IPS-18c (cell line): Measurements from ENCODE around the gene PHKB.

Source experiments
- H3K4me3 ChIP-seq: 2 replicates; pipeline ENCODE4 v1.7.0; 2013; ENCODE audit warnings: low read depth, mild to moderate bottlenecking, low read length, moderate library complexity; ENCODE audit not compliant: insufficient read depth
- H3K9me3 ChIP-seq: one replicate; pipeline ENCODE4 v1.6.1; 2013; ENCODE audit warnings: mild to moderate bottlenecking, low read length, moderate library complexity; ENCODE audit not compliant: control insufficient read depth, insufficient read depth

PHKB gene

DNA sequence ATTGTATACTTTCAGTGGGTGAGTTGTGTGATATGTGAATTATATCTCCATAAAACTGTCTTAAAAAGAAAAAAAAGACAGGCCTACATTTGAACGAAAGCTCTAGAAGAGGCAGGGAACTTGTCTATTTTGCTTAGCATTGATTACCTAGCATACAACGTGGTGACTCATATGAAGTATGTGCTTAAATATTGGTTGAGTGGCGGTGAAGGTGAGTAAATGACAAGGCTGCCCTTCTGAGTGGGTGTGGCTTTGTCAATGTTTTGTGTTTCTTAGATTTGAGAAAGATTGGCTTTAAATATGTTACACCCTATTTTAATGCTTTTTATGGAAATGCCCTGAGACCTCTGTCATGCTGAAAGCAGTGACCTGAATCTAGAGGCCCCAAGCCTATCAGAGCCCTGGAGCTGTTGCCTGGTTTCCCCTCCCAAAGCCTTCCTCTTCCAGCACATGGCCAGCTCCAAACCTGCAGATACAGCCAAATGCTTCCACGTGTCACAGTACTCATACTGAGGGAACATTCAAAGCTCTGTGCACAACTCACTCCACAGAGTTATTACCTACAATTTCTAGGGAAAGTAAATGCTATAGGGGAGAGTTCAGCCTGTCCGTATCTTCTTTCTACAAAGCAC, 260.0 kb downstream of the PHKB start:
- Histone ChIP-seq H3K9me3 (no peaks in the 10 kb centered on the region), H3K4me3 (no peak overlapping the region)

DNA sequence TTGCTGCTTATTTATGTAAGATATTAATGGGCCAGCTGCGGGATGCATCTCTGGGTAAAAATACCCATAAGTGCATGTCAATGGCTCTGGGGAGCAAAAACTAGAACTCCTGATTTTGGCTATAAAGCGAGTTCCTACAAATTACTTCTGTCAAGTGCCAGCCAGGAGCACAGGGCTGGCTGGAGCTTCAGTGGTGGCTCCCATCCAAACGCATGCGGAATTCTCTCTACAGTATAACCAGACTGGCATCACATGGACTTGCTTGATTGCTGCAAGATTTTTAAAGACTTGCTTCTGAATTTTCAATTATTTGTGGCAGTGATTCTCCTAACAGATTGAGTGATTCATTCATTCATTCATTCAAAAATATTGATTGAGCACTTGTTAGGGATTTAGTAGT, 260.9 kb downstream of the PHKB start:
- no peak overlapping the region for H3K4me3 ChIP-seq
- H3K9me3 ChIP-seq, result no peaks in the 10 kb centered on the region

DNA sequence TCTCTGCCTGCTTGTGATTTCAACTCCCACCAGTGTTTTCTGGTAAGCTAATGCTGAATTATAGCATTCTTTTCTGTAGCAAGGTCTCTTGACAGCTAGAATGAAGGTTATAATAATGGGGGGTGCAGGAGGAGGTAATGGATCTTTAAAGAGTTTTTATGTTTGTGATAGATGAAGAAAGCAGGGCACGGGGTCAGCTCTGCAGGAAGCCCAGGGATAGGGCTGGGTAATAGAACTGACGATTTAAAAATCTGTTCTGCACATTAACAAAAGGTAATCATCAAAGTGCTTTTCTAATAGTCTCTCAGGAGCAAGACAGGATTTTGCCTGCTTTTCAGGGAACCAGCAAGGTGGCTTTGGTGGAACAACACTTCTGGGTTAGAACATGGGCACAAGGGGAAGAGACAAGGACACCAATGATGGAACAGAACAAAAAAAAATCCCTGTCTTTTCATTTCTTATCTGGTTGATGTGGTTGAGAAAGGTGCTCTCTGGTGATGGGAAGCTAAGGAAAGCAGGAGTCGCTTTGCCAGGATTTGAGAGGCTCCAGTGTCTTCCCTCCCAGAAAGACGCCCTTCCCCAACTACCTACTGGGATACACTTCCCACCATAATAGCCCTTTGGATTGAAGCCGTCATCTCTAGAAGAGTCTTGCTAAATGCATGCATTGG, 263.1 kb downstream of the PHKB start:
- Histone ChIP-seq H3K9me3 (no peaks in the 10 kb centered on the region), H3K4me3 (no peak overlapping the region)

DNA sequence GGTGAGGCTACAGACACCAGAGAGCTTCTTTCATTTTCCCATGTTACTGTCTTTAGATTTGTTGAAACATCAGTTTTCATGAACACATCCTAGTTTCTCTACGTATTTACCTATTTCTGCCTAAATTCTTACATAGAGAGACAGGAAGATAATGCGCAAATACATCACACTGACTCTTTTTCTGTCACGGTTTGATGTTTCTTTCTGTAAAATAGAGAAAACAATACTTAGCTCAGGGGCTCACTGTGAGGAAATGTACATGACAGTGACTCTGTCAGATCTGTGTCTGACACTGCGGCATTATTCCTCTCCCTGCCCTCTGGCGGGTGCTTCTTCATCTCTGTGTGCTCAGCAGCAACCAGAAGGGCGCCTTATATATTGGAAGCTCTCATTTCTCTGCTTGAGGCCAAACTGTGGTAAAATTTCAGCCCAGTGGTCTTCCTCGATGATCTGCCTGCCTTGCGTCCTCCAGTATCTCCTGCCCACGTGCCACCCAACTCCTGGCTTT, 264.1 kb downstream of the PHKB start:
- H3K9me3 ChIP-seq, result no peaks in the 10 kb centered on the region
- H3K4me3 ChIP-seq, result no peak overlapping the region

DNA sequence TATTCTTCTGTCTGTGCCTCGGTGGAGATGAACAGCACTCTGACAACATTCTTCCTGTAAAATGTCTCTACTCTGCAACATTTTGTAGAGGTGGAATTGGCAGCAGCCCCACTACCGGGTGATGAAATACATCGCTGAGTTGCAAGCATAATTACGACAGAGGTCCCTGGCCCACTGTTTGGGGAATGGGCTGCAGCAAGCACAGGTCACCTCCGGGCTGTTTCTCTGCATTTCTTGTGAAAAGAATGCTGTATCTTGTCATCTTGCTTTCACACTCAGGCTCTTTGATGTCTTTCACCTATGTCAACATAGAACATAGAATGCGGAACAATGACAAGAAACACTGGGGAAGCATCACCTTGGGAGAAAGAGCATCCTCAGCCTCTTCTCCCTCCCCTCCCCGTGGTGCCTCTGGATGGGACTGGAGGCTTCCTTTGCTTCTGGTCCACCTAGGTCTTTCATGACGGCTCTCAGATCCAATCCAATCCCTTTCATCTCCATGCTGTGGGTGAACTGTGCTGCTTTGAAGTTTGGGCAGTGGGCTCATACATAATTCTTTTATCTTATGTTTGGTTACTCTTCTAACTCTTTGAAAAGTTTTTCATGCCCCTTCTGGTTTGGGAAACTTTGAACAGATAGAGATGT, 265.0 kb downstream of the PHKB start:
- Histone ChIP-seq H3K9me3 (no peaks in the 10 kb centered on the region), H3K4me3 (no peak overlapping the region)

DNA sequence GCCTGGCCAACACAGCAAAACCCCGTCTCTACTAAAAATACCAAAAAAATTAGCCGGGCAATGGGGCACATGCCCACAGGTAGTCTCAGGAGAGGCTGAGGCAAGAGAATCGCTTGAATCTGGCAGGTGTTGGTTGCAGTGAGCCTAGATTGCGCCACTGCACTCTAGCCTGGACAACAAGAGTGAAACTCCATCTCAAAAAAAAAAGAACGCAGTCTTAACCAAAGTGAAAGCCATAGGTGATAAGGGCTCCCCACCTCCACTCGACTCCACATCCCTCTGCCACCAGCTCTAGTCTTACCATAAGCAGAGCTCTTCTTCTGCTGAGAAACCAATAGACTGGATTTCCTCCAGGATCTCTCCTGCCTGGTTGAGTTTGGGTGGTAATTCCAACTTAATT, 266.0 kb downstream of the PHKB start:
- H3K9me3 ChIP-seq, result no peaks in the 10 kb centered on the region
- H3K4me3 ChIP-seq, result no peak overlapping the region

DNA sequence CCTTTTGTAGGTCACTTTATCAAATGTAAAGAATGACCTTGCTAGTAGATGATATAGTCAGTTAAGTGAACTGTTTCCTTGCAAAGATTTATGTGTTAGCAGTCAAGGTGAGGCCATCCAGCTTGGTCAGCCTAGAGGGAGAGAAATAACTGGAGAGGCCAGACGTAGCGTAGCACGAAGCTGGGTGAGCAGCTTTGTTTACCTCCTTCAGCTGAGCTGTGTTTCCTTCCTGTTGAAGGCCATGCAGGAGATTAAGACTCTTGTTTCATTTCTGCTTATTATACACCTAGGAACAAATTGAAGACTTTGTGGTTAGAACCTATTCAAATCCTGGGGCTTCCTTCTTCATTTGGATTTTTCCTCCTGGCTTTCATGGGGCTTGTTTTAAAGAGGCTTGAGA, 267.1 kb downstream of the PHKB start:
- Histone ChIP-seq H3K9me3 (no peaks in the 10 kb centered on the region), H3K4me3 (no peak overlapping the region)

DNA sequence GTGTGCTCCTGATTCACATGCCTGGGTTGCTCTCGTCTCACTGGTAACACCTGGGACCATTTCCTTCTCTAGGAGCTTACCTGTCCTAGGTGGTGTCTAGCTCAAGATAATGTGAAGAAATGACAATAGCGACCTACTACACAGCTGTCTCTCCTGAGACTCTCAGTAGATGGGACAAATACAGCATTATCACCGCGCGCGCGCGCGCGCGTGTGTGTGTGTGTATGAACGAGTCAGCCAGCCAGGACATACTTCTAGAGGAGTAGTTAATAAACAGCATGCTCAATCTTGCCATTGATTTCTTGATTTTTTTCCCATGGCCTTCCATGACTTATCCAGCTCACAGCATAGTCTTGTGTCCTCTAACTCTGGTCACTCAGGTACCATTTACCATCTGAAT, 268.6 kb downstream of the PHKB start:
- no peak overlapping the region for H3K4me3 ChIP-seq
- H3K9me3 ChIP-seq, result no peaks in the 10 kb centered on the region

DNA sequence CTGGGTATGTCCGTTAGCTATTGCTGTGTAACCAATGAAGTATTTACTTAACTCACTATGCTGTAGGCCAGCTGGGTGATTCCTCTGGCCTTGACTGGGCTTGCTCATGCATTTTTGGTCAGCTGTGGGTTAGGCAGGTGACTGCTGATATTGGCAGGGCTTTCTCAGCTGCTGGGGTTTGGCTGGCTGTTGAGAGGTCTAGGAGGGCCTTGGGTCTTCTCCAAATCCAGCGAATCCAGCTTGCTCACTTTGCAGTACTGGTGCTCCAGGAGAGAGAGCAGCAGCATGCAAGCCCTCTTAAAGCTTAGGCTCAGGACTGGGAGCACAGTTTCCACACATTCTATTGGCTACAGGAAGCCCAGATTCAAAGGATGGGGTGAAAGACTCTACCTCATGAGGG, 270.1 kb downstream of the PHKB start:
- Histone ChIP-seq H3K9me3 (no peaks in the 10 kb centered on the region), H3K4me3 (no peak overlapping the region; the same call in 1 of the 2 replicates)

DNA sequence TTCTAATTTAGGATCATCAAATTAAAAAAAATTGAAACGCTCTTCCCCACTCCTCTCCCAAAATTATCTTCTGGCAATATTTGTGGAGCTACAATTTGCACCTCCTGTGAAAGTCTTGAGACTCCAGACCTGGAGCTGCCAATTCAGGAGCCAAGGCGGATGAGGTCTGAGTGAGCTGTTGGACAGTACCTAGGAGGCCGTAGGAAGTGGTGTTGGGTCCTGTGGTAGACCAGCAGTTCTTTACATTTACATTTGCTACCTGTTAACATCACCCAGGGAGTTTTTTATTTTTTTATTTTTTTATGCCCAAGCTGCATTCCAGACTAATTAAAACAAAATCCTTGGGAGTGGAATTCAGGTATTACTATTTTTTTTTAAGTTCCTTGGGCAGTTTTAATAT, 271.0 kb downstream of the PHKB start:
- no peak overlapping the region for H3K4me3 ChIP-seq

DNA sequence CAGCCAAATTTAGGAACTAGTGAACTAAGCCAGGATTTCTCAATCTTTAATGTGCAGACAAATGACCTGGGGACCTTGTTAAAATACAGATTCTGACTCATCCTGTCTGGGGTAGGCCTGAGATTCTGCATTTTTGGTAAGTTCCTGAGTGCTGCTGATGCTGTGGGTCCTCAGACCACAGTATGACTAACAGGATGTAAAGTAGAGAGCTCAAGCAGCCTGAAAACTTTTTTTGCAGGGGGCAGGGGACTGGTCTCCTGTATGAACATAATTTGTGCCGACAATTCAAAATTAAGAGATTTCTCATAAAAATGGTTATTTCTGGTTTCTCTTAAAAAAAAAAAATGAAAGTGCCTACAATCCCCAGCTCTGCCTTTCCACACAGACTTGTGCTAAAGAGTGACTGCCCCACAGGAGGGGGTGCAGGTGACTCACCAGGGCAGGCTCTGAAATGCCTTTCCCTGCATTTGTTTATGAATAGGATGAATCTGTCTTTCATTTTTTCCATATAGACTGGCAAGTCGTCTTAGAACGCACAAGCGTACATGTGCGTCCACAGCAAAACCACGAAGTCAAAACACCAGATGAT, 271.5 kb downstream of the PHKB start:
- no peak overlapping the region for H3K4me3 ChIP-seq
- H3K9me3 ChIP-seq, result no peaks in the 10 kb centered on the region

More for the DNA sequence above, 271.0 kb downstream of the PHKB start:
- no peaks in the 10 kb centered on the region for H3K9me3 ChIP-seq

DNA sequence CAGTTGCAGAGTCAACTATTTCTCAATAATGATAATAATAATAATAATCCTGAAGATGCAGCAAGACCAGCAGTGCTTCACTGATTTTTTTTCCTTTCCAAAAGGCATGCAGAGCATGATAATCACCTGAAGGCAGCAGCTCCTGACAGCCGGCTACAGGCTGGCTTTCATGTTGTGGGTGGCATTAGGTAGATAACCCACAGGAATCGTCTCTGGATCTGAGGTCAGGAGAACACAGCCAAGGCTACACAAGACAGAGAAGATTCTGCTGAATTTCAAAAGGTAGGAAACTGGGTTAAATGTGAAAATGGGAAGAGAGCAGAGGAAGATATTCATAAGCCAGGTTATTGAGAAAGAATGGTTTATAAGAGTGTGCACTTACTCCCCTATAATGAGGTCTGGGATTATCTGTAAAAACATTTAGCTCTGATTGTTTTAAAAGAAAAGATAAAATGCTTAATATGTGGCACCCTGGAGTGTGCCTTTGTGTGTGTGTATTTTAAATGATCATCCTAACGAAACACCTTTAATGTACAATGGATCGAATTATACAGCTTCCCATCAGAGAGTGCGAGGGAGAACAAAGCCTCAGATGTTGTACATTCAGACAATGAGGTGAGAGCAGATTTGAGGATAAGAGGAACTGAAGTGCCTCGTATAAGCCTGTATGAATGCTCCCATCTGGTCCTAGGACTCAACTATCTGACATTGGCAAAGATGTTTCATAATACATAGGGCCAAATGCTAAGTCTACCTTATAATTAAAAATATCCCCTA, 273.1 kb downstream of the PHKB start:
- H3K9me3 ChIP-seq, result no peaks in the 10 kb centered on the region
- H3K4me3 ChIP-seq, result no peak overlapping the region

DNA sequence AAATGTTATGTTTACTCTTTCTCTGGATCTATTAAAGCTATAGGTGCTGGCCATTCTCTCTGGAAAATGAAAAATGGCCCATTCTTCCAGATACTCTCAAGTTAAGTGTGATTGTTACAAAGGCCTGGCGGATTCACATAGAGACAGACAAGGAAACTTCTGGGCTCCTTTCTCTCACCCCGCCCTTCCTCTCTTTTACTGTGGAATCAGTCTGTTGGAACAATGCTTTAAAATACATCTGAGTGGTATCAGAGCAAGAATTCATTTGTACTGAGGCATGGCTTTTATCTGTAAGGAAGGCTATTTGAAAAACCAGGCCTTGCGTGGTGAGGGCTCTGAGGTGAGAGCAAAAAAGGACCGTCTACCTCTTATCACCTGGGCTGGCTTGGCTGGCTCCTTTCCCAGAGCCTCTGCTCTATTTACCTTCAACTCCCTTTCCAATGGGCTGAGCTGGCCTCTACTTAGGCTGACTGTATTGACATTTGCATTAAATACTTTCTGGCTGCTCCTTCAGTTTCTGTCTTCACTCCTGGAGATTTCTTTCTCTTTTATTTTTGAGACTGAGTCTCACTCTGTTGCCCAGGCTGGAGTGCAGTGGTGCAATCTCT, 274.0 kb downstream of the PHKB start:
- no peak overlapping the region for H3K4me3 ChIP-seq

DNA sequence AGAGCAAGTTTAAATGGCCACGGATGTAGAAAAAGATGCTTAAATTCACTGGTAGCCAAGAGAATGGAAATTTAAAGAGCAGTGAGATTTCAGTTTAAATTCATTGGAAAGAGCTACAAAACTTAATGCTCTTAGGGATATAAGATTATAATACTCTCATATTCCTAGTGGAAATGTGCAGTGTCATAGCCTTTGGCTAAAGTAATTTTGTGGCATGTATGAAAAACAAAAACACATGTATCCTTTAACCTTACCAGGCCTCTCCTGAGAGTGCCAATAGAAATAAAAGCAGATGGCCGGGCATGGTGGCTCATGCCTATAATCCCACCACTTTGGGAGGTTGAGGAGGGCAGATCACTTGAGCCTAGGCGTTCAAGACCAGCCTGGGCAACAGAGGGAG, 289.2 kb downstream of the PHKB start:
- no peaks in the 10 kb centered on the region for H3K9me3 ChIP-seq
- H3K4me3 ChIP-seq, result no peak overlapping the region

More for the DNA sequence above, 274.0 kb downstream of the PHKB start:
- no peaks in the 10 kb centered on the region for H3K9me3 ChIP-seq
